ENCODE results near the gene MYO16. TPM values are rescaled to one million over a fixed set of nuclear protein-coding genes. Genes with fewer than 3 reads are reported as not detected.

The MYO16 gene
- total RNA-seq, 4 donors from 2014 or later: 0.54 to 3.8 (median 1.5) TPM

DNA sequence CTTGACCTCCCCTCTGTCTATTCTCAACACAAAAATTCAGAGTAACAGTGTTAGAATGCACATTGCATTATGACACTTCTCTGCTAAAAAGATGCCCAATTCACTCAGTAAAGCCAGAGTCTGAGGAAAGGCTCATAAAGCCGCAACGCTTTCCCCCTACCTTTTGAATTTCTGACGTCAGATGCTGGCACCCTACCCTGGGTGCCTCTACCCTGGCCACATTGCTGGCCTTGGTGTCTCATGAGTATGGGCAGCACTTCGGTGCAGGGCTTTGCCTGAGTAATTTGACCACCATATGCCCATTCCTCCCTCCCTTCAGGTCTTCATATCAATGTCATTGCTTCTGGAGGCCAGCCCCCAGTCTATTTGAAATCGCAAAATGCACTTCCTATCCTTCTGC lies 229.3 kb downstream of the MYO16 start:
- Histone ChIP-seq H3K27me3 (no peaks in the 10 kb centered on the region), H3K9me3 (no peaks in the 10 kb centered on the region), H3K36me3 (no peaks in the 10 kb centered on the region), H3K27ac (no peak overlapping the region), H3K4me3 (no peak overlapping the region), H3K4me1 (peaks cover 0 to 8% (median 0%) of the 10 kb centered on the region in 3 donors)
- TF ChIP-seq POLR2A (IDR thresholded peaks at IDR 0.05): no peak
- no peak for TF ChIP-seq EP300 (IDR thresholded peaks at IDR 0.05)
- TF ChIP-seq, protein P1, sequence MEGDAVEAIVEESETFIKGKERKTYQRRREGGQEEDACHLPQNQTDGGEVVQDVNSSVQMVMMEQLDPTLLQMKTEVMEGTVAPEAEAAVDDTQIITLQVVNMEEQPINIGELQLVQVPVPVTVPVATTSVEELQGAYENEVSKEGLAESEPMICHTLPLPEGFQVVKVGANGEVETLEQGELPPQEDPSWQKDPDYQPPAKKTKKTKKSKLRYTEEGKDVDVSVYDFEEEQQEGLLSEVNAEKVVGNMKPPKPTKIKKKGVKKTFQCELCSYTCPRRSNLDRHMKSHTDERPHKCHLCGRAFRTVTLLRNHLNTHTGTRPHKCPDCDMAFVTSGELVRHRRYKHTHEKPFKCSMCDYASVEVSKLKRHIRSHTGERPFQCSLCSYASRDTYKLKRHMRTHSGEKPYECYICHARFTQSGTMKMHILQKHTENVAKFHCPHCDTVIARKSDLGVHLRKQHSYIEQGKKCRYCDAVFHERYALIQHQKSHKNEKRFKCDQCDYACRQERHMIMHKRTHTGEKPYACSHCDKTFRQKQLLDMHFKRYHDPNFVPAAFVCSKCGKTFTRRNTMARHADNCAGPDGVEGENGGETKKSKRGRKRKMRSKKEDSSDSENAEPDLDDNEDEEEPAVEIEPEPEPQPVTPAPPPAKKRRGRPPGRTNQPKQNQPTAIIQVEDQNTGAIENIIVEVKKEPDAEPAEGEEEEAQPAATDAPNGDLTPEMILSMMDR (IDR thresholded peaks at IDR 0.05): no peak
- TF ChIP-seq POLR2AphosphoS5 (IDR thresholded peaks at IDR 0.05): no peak
- no peak for ATAC-seq
- 83 to 85% methylated on average over 3 to 5 of the region's 5 CpGs for whole genome bisulfite sequencing, 2 donors (ENCODE audit: low coverage in 1 of 2)

DNA sequence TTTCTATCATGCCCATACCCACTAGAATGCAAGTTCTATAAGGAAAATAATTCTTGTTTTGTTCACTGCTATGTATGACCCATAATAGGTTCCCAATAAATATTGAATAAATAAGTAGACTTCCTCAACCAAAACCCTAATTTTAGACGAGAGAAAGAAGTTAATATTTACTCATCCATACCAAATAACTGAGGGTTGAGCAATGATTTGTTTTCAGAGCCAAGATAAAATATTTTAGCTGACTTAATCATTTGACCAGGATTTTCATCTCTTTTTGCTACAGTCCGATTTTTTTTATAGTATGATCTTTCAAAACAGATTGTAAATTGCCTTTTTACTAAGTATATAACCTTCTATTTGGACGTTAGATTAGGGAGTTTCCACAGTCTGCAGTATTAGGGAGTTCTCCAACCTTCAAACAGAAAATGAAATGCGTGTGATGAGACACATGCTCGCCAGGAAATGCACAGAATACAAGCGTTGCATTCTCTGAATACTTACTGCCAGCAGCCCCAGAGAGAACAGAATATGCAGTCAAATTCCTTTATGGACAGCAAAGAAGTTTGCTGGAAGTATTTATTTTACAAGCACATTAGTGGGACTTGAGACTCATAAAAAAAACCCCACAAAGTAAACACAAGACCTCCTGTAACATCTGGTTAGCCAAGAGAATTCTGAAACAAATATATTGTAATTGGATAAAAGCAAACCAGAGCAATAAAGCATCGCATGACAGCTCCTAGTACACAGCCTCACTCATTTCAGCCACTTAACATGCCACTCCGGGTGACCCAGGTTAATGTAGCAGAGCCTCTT lies 230.0 kb downstream of the MYO16 start:
- H3K27me3 ChIP-seq: no peaks in the 10 kb centered on the region
- H3K36me3 ChIP-seq: no peaks in the 10 kb centered on the region
- H3K4me1 ChIP-seq: peaks cover 0 to 8% (median 0%) of the 10 kb centered on the region in 3 donors
- ATAC-seq: no peak
- H3K27ac ChIP-seq: no peak overlapping the region
- no peak for TF ChIP-seq POLR2AphosphoS5 (IDR thresholded peaks at IDR 0.05)
- no peak for TF ChIP-seq EP300 (IDR thresholded peaks at IDR 0.05)
- TF ChIP-seq, protein P1 (IDR thresholded peaks at IDR 0.05): no peak
- 10 to 18% methylated on average over 8 of the region's 8 CpGs for WGBS, 2 donors (ENCODE audit: low coverage in 1 of 2)
- no peak overlapping the region for H3K4me3 ChIP-seq
- H3K9me3 ChIP-seq: no peaks in the 10 kb centered on the region

GRCh38 chr13:108860418-108860817 lies 231.0 kb downstream of the MYO16 start:
- H3K27me3 ChIP-seq: no peaks in the 10 kb centered on the region
- H3K4me3 ChIP-seq: no peak overlapping the region
- ATAC-seq: no peak

DNA sequence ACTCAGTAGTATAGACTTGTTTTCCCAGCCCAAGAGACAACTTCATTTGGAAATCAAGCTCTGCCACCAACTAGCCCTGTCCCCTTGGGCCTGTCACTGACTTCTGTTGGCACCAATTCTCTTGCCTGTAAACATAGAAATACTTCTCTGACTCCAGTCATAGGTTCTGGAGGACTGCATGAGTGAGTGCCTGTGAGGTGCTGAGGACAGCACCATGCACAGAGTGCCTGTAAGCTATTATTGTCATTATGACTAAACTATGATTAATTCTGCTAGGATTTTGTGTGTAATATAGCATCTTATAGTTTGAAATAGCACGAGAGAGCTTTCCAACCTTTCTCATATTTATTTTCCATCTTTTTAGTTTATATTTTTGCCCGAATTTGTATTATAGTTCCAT lies 247.9 kb downstream of the MYO16 start:
- no peaks in the 10 kb centered on the region for H3K27me3 ChIP-seq
- WGBS, 2 donors (ENCODE audit: low coverage in 1 of 2): 47 to 53% methylated on average over 2 of the region's 2 CpGs
- no peak overlapping the region for H3K27ac ChIP-seq
- no peaks in the 10 kb centered on the region for H3K36me3 ChIP-seq
- TF ChIP-seq EP300 (IDR thresholded peaks at IDR 0.05): no peak
- no peak for TF ChIP-seq POLR2A (IDR thresholded peaks at IDR 0.05)
- TF ChIP-seq POLR2AphosphoS5 (IDR thresholded peaks at IDR 0.05): no peak
- TF ChIP-seq, protein P1 (IDR thresholded peaks at IDR 0.05): no peak
- no peaks in the 10 kb centered on the region for H3K4me1 ChIP-seq
- no peak overlapping the region for H3K4me3 ChIP-seq
- H3K9me3 ChIP-seq: peaks cover 0 to 8% (median 0%) of the 10 kb centered on the region in 3 donors
- no peak for ATAC-seq

More at GRCh38 chr13:108860418-108860817, 231.0 kb downstream of the MYO16 start:
- Histone ChIP-seq H3K36me3 (no peaks in the 10 kb centered on the region), H3K9me3 (no peaks in the 10 kb centered on the region), H3K4me1 (peaks cover 0 to 8% (median 0%) of the 10 kb centered on the region in 3 donors), H3K27ac (no peak overlapping the region)
- 48 to 55% methylated on average over 2 to 3 of the region's 3 CpGs for WGBS, 2 donors (ENCODE audit: low coverage in 1 of 2)
- TF ChIP-seq POLR2A (IDR thresholded peaks at IDR 0.05): no peak
- TF ChIP-seq, protein P1 (IDR thresholded peaks at IDR 0.05): no peak
- no peak for TF ChIP-seq EP300 (IDR thresholded peaks at IDR 0.05)
- TF ChIP-seq POLR2AphosphoS5 (IDR thresholded peaks at IDR 0.05): no peak

DNA sequence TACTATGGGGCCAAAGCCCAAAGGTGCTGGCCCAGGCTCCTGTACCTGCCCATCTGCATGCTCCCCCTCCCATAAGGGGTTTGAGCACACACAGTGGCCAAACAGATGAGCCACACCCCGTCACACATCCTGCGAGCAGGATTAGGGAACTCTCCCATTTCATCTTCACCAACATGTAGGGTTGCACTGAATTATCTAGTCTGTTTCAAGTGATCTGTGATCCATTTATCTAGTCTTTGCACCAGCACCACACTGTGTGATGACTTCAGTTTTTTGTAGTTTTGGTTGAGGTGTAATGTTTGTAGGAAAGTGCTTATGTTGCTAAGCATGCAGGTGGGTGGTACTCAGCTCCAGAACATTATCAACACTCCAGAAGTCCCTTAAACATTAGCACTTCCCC lies 249.3 kb downstream of the MYO16 start:
- no peaks in the 10 kb centered on the region for H3K4me1 ChIP-seq
- H3K4me3 ChIP-seq: no peak overlapping the region
- TF ChIP-seq POLR2A (IDR thresholded peaks at IDR 0.05) (no peak), POLR2AphosphoS5 (IDR thresholded peaks at IDR 0.05) (no peak), EP300 (IDR thresholded peaks at IDR 0.05) (no peak)
- TF ChIP-seq, protein P1 (IDR thresholded peaks at IDR 0.05): no peak
- WGBS, 2 donors (ENCODE audit: low coverage in 1 of 2): 79 to 80% methylated on average over 1 to 2 of the region's 2 CpGs
- no peak for ATAC-seq
- H3K36me3 ChIP-seq: no peaks in the 10 kb centered on the region
- no peaks in the 10 kb centered on the region for H3K27me3 ChIP-seq
- H3K27ac ChIP-seq: no peak overlapping the region
- peaks cover 0 to 8% (median 0%) of the 10 kb centered on the region in 3 donors for H3K9me3 ChIP-seq

All from gastroesophageal sphincter (tissue), 4 donors.